Measurements from ENCODE around the gene CNTNAP3B.
"Not testable (repeated sequence)": the region's sequence is repeated elsewhere in the genome, so short reads cannot be mapped to it uniquely, and the experiment has no call there.

Gene CNTNAP3B

DNA sequence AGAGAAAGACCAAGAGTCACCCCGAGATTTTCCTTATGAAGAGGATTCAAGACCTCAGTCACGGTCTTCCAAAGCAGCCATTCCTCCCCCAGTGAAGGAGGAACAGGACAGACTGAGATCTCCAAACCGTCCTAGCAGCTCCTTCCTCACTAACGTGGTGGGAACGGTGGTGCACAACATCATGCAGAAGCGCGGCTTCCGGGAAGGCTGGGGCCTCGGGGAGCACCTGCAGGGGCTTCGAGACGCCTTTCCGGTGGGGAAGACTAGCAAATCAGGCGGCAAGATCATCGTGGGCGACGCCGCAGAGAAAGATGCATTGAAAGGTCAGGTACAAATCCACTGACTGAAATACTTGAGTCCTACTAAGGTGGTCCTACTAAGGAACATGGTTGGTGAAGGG, 154.3 kb downstream of the CNTNAP3B start:
- not testable (repeated sequence) for DNase-seq

- not testable (repeated sequence) for DNase-seq
These were observed 176.2 kb downstream of the CNTNAP3B start for GRCh38 chr9:41953007-41953406.

GRCh38 chr9:41941738-41942137, 187.5 kb downstream of the CNTNAP3B start:
- not testable (repeated sequence) for DNase-seq

GRCh38 chr9:41938143-41938542, 191.1 kb downstream of the CNTNAP3B start:
- DNase-seq, result not testable (repeated sequence)

- not testable (repeated sequence) for DNase-seq
These were observed 193.5 kb downstream of the CNTNAP3B start for GRCh38 chr9:41935727-41936126.

- not testable (repeated sequence) for DNase-seq
These were observed 200.1 kb downstream of the CNTNAP3B start for GRCh38 chr9:41929172-41929571.

GRCh38 chr9:41917374-41917773, 211.9 kb downstream of the CNTNAP3B start:
- not testable (repeated sequence) for DNase-seq

GRCh38 chr9:41905488-41905887, 223.7 kb downstream of the CNTNAP3B start:
- not testable (repeated sequence) for DNase-seq

DNA sequence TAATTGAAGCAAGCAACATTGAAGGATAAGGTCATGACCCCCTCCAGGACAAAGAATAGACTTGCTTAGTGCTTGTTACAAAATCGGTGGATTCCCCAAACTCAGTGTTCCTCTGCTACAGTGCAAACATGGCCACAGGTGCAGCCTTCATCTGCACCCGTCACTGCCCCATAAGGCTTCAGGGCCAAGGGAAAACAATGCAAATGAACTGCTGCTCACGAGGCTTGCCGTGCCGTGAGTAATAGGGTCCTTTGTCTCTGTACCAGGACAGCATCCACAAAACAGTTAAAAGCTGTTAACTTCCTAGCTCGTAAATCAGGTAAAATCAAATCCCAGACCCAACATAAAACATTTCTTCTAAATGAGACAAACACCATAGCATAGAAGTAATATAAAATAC, 226.5 kb downstream of the CNTNAP3B start:
- DNase-seq, result not testable (repeated sequence)

GRCh38 chr9:41898720-41899343, 230.4 kb downstream of the CNTNAP3B start:
- DNase-seq, result not testable (repeated sequence)

DNA sequence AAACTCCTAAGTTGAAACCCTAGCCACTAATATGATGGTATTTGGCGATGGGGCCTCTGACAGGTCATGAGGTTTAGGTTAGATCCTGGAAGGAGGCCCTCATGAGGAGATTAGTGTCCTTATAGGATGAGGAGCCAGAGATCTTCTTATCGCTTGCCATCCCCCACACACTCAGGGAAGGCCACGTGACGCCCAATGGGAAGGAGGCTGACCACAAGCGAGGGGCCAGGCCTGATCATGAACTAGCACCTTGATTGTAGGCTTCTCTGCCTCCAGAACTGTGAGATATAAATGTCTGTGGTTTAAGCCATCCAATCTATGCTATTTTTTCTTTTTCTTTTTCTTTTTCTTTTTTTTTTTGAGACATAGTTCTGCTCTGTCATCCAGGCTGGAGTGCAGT, 254.7 kb downstream of the CNTNAP3B start:
- not testable (repeated sequence) for DNase-seq

DNA sequence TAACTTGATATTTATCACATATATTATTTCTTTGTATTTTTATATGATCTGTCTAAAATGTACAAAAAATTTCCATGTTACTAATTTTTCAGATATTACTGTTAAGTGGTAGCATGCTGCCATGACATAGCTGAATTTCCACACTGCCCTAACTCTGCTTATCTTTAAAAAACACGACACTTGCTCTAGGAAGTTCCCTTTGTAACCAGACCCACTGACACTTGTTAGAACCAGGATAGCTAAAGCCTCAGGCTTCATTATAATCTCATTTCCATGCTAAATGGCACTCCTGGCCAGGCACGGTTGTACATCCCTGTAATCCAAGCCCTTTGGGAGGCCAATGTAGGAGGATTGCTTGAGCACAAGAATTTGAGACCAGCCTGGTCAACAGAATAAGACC, 273.8 kb downstream of the CNTNAP3B start:
- not testable (repeated sequence) for DNase-seq

DNA sequence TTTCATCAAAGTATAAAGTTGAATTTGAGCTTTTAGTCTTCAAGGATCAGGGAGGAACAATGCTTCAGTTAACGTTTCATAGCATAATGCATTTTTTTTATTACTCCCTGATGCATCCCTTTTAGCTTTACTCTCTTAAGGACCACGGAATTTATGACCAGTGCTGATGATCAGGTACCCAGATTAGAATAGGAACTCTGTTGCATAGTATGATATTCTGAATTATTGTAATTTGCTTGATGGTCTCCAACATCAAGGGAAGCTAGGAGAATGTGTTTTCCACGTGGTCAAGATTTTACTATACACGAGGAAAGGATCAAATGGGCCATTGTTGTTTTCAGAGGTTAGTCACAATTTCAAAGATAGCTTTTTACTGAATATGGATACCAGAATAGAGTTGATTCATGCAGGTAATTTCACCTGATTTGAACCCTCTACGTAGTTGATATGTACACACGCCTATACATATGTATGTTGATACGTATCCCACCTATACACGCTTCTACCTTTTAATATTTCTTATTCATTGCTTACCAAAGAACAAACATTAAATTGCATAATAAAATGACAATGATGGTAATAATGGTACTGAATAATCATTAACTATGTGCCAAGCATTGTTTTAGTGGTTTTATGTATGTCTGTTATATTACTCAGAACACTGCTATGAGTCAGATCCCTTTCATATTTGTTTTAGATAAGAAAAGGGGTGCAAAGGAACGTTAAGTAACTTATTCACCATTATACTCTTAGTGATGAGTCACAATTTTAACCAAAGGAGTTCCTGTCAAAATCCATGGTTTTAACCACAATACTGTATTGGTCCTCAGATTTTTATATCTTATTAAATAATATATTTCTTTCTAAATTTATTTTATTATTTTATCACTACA, 277.1 kb downstream of the CNTNAP3B start:
- not testable (repeated sequence) for DNase-seq

GRCh38 chr9:41847829-41848228, 281.4 kb downstream of the CNTNAP3B start:
- not testable (repeated sequence) for DNase-seq

Data from 8988T (cell line).